GM15510 (cell line): Measurements from ENCODE around the gene TTYH1.

Experiments used
- POLR2A ChIP-seq: IDR thresholded peaks from 3 replicates; pipeline ENCODE4 v1.6.1; 2011; ENCODE audit warnings: borderline replicate concordance; ENCODE audit not compliant: insufficient read length; ENCODE audit errors: extremely low read depth

The TTYH1 gene

DNA sequence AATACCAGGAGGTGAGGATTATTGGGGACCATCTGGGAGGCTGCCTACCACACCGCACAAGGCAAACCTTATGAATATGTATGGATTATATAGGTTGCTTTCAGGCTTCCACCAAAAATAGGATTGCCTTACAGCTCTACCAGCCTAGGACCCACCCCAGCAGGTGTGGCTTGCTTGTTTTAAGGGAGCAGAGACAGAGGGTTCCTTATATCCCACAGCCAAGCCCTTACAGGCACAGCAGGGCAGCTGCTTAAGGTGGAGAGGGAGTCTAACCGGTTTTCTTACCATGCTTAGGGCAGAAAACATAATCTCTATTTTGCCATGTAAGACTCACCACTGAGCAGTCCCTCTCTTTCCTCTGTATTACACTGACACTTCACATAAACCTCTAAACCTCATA, 16.1 kb upstream of the TTYH1 start:
- TF ChIP-seq POLR2A = no peak

DNA sequence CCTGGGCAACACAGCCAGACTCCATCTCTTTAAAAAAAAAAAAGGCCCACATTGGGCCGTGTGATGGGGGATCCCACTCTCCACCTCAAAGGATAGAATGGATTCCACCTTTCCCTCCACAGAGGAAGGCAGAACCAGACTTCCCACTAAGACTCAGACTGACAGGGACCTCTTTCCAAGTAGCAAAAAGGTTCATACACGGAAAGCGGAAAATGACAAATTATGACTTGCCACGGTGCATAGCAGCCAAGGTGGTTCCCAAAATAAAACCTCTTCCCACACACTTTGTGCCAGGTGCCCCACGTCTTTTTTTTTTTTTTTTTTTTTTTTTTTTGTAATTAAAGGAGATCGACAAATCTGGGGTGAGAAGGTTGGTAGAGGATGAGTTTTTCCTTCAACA, 14.4 kb upstream of the TTYH1 start:
- TF ChIP-seq POLR2A = no peak

DNA sequence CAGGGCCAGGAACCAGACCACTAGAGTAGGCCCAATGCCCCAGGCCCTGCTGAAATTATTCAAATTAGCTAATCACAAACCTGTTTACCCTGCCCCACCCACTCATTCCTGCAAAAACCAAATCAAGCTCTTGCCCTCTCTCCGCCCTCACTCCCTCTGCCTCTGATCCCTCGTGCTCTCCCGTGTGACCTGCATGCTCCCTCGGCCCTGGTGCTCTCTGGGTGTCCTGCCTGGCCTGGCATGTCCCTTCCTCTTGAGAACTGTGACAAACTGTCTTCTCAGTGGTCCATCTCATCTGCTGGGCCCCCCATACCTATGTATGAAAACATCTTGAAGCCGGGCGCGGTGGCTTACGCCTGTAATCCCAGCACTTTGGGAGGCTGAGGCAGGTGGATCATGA, 12.2 kb upstream of the TTYH1 start:
- TF ChIP-seq POLR2A = no peak

DNA sequence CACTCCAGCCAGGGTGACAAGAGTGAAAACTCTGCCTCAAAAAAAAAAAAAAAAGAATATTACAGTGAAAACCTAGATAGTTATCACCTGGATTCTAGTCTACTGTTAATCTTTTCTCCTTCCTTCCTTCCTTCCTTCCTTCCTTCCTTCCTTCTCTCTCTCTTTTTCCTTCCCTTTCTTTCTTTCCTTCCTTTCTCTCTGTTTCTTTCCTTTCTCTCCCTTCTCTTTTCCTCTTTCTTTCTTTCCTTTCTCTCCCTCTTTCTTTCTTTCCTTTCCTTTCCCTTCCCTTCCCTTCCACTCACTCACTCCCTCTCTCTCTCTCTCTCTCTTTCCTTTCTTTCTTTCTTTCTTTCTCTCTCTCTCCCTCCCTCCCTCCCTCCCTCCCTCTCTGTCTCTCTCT, 9.6 kb upstream of the TTYH1 start:
- TF ChIP-seq POLR2A = no peak

DNA sequence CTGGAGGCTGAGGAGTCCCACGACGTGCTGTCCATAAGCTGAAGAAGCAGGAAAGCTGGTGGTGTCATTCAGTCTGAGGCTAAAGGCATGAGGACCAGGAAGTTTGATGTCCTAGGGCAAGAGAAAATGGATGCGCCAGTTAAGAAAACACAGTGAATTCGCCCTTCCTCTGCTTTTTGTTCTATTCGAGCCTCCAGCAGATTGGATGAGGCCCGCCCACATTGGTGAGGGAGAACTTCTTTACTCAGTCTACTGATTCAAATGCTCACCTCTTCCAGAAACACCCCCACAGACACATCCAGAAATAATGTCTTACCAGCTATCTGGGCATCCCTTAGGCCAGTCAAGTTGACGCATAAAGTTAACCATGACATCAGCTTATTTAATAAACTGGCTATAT, 7.5 kb upstream of the TTYH1 start:
- no peak for TF ChIP-seq POLR2A

DNA sequence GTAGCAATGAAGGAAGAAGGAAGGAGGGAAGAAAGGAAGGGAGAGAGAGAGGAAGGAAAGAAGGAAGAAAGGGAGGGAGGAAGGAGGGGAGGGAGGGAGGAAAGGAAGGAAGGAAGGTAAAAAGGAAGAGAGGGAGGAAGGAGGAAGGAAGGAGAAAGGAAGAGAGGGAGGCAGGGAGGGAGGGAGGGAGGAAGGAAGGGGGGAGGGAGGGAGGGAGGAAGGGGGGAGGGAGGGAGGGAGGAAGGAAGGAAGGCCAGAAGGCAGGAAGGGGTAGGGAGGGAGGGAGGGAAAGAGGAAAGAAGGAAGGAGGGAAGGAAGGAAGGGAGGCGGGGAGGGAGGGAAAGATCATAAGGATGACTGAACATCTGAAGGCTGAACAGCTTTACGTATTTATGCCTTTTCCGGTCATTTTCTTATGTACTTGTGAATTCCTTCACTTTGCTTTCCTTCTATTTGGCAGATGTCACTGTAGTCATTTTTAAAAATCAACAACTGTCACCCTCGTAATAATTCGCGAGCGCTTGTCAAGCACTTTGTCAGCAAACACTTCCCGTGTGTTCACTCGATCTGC, 6.7 kb upstream of the TTYH1 start:
- TF ChIP-seq POLR2A = no peak

DNA sequence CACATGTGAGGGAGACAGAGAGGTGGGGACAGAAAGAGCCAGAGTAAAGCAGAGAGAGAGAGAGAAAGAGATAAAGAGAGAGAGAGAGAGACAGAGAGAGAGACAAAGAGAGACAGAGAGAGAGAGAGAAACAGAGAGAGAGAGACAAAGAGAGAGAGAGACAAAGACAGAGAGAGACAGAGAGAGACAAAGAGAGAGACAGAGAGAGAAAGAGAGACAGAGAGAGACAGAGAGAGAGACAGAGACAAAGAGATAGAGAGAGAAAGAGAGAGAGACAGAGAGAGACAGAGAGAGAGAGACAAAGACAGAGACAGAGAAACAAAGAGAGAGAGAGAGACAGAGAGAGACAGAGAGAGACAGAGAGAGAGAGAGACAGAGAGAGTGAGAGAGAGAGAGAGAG, 4.2 kb upstream of the TTYH1 start:
- TF ChIP-seq POLR2A = no peak

DNA sequence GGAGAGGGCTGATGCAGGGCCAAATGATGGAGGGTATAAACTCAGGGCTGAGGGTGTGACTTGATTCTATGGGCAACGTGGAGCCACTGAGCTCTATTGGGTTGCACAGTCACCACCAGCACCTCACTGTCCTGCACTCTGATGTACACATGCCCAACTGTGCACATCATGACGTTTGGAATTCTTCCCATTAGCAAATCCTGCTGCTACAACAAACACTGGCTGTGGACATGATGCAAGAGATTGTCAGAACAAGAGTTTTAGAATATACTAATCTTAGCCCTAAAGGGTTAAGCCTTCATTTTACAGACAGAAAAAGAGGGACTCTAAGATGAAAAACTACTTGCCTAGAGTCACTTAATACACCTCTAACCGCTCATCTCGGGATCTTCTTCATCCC, 2.4 kb upstream of the TTYH1 start:
- TF ChIP-seq POLR2A = no peak

DNA sequence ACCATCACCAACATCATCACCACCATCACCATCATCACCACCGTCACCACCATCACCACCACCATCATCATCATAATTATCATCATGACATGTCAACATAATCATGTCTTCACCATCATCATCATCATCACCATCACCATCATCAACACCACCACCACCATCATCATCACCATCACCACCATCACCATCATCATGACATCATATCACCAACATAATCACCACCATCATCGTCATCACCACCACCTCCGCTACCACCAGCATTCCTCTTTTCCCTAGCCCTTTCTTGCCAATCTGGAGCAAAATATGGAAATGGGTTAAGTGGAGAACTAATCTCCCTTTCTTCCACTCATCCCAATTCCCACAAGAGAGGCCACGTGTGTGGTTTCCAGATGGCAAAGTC, 1.1 kb upstream of the TTYH1 start:
- TF ChIP-seq POLR2A = no peak

DNA sequence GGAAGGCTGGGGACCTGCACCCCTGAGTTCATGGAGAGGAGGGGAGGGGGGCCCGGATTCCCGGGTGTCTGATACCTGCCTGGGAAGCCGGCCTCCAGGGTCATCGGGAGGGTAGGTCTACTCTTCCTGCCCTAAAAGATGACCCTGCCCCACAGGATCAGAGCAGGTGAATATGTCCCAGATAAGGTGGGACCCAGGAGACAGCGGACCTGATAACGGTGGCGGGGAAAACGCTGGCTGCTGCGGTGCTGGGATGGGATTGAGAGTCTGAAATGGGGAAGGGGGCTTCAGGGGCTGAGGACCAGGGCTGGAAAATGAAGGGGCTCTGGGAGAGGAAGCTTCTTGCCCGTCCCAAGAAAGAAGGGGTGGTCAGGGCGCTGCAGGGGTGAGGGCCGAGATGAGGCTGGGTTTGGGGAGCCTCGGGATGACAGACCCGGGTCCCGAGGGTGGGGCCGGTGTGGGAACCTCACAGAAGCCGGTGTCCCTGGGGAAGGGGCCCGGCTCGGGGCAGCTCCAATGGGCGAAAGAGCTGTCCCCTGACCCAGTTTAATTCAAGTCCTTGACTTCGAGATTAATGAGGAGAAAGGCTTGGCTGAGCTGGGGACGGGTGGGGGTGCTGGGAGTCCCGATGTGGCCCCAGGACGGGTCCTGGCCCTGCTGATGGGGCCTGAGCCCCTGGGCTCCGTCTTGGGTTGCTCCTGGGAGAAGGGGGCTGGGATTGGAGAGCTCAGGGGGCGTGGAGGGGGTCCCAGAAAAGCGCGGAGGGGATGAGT, 823 bp downstream of the TTYH1 start:
- no peak for TF ChIP-seq POLR2A

DNA sequence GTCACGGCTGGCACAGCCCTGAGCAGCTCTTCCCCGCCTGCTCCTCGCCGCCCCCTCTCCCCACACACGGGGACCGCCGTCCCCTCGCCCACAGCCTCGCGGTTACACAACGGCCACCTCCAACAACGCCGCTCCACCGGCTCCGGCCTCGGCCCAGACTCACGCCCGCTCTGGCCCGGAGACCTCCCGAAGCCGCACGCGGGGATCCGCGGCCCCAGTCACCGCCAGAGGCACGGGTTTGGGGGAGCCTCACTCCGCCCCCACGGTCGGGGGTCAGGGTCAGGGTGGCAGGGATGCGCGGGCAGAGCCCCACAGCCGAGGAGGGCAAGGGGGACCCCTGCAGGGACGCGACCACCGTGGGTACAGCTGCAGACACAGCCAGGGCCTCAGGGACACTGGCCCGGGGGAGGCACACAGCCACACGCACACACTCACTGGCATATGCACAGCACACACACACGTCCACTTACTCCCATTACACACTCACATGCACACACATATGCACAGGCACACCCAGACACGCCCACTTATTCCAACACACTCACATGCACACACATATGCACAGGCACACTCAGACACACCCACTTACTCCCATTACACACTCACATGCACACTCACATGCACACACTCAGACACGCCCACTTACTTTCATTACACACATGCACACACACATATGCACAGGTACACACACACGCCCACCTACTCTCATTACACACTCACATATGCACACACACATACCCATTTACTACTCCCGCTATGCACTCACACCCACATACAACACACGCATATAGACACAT, 1.6 kb downstream of the TTYH1 start:
- TF ChIP-seq POLR2A = no peak

DNA sequence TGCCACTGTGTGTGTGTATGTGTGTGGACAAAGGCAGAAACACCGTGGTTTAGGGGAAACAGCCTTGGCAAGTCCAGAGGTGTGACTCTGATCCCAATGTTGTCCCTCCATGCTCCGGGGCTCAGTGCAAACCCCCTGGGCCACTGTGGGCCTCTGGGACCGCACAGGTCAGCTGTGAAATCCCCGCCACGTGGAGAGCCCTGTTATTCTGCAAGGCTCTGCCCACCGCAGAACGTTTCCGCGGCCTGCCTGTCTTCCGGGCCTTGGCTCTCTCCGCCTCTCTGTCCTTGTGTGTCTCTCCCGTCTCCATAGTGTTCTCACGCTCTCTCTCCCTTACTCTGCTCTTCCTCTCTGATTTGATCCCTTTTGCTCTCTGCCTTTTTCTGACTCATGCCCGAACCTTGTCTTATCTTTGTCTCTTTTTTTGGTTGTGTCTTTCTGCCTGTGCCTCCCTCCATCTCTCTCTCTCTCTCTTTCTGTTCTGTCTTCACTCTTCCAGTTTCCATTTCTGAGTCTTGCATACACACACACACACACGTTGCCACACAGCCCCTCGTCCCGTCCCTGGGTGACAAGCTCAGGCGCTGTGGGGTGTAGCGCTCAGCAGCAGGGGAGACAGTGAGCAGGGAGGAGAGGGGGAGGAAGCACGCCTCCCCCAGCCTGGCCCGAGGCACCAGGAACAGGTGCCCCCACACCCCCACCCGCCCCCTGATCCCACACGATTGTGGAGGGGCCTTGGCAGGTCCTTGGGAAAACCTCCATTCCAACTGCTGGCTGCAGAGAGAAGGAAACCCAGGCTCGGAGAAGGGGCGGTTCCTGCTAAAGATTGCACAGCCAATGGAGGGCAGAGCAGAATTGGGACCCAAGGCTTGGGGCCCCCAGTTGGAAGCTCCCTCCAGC, 3.0 kb downstream of the TTYH1 start:
- TF ChIP-seq POLR2A = no peak

DNA sequence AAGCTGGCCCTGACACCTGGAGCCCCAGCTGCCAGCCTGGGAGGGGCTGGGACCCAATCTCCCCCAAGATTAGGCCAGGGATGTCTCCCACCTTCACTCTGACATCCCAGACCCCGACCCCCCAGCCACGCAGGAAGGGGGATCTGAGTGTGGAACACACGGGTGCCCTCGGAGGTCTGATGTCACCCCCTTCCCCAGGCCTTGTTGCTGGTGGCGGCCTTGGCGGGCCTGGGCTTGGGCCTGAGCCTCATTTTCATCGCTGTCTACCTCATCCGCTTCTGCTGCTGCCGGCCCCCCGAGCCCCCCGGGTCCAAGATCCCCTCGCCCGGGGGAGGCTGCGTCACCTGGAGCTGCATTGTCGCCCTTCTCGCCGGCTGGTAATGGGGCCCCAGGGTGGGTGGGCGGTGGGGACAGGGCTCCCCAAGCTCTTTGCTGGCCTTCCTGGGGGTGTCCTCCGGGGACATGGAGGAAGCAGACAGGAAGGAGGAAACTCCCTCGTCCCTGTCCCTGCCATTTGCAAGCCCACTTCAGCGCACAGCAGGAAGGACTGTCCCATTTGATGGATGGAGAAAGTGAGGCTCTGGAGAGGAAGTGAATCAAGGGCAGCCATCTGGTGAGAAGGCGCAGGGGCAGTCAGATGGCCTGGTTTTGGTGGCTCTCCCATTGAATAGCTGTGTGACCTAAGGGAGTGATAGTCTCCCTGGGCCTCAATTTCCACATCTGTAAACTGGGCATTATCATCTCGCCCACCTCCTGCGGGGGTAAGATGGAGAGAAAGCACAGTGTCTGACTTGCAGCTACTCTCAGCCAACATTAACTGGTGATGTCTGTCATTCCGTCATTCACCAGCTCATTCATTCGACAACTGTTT, 3.9 kb downstream of the TTYH1 start:
- TF ChIP-seq POLR2A = no peak

DNA sequence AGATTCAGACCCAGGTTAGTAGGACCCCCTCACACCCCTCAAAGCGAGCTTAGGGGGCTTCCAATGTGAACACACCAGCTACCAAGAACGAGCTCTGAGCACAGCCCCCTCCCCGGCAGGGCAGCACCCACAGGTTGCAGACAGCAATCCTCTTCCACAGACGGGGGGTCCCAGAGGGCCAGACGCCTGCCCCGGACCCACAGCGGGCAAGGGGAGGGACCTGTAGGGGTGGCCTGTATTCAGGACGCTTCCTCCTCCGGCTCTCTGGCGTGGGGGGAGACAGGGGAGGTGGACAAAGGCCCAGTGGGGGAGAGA, 4.8 kb downstream of the TTYH1 start:
- no peak for TF ChIP-seq POLR2A
